ENCODE data around the gene SPATA25.

SPATA25 gene

GRCh38 chr20:45842169-45842812 is 45.1 kb downstream of the SPATA25 start:
- peaks cover 33% of the 10 kb centered on the region for H3K36me3 ChIP-seq (replicated peaks)
- H3K27ac ChIP-seq: no peak overlapping the region
- in situ Hi-C loops (cut with HindIII; ENCODE audit: low pct_ligation_motif_present, low sequenced_read_pairs): no loop called here
- DNase-seq: no peak
- TF ChIP-seq CTCF (IDR thresholded peaks at IDR 0.05; ENCODE audit: low read depth, low read length, missing control alignments): no peak
- H3K4me3 ChIP-seq (ENCODE audit: low read depth, low read length): no peak overlapping the region
- H3K27me3 ChIP-seq (replicated peaks): no peaks in the 10 kb centered on the region

GRCh38 chr20:45841407-45842129 is 45.9 kb downstream of the SPATA25 start:
- no peaks in the 10 kb centered on the region for H3K27me3 ChIP-seq (replicated peaks)
- in situ Hi-C loops (cut with HindIII; ENCODE audit: low pct_ligation_motif_present, low sequenced_read_pairs): no loop called here
- no peak for TF ChIP-seq CTCF (IDR thresholded peaks at IDR 0.05; ENCODE audit: low read depth, low read length, missing control alignments)
- no peak overlapping the region for H3K4me3 ChIP-seq (ENCODE audit: low read depth, low read length)
- peaks cover 28% of the 10 kb centered on the region for H3K36me3 ChIP-seq (replicated peaks)
- H3K27ac ChIP-seq: no peak overlapping the region
- DNase-seq: no peak

GRCh38 chr20:45840700-45841198 is 46.7 kb downstream of the SPATA25 start:
- no peak for DNase-seq
- TF ChIP-seq CTCF (IDR thresholded peaks at IDR 0.05; ENCODE audit: low read depth, low read length, missing control alignments): no peak
- in situ Hi-C loops (cut with HindIII; ENCODE audit: low pct_ligation_motif_present, low sequenced_read_pairs): no loop called here
- Histone ChIP-seq H3K4me3 (ENCODE audit: low read depth, low read length) (no peak overlapping the region), H3K36me3 (replicated peaks) (peaks cover 24% of the 10 kb centered on the region), H3K27me3 (replicated peaks) (no peaks in the 10 kb centered on the region), H3K27ac (no peak overlapping the region)

GRCh38 chr20:45836841-45837240 is 50.6 kb downstream of the SPATA25 start:
- H3K36me3 ChIP-seq (replicated peaks): peaks cover 10% of the 10 kb centered on the region
- H3K27ac ChIP-seq: no peak overlapping the region
- no peak for DNase-seq
- no peak overlapping the region for H3K4me3 ChIP-seq (ENCODE audit: low read depth, low read length)
- in situ Hi-C loops (cut with HindIII; ENCODE audit: low pct_ligation_motif_present, low sequenced_read_pairs): no loop called here
- no peaks in the 10 kb centered on the region for H3K27me3 ChIP-seq (replicated peaks)
- TF ChIP-seq CTCF (IDR thresholded peaks at IDR 0.05; ENCODE audit: low read depth, low read length, missing control alignments): no peak

Data from brain microvascular endothelial cell (primary cell).